H9 (cell line): ENCODE measurements around the gene ANKS3. TPM values are rescaled to one million over a fixed set of nuclear protein-coding genes. Genes with fewer than 3 reads are reported as not detected.

Source experiments
- DNase-seq: peaks from one replicate; pipeline ENCODE4 v3.0.0-alpha.2; 2017
- H2AFZ ChIP-seq: one replicate; pipeline ENCODE4 v1.6.1; 2013; ENCODE audit warnings: mild to moderate bottlenecking, low read length, control low read depth, moderate library complexity
- H2AK5ac ChIP-seq: 2 replicates; pipeline ENCODE4 v1.6.1; 2013; ENCODE audit warnings: low read length, control low read depth, mixed read lengths; ENCODE audit not compliant: insufficient read length
- H2BK120ac ChIP-seq: one replicate; pipeline ENCODE4 v1.6.1; 2013; ENCODE audit warnings: low read depth, mild to moderate bottlenecking, low read length, control low read depth, inconsistent platforms; ENCODE audit not compliant: poor library complexity, severe bottlenecking
- H2BK12ac ChIP-seq: 2 replicates; pipeline ENCODE4 v1.6.1; 2013; ENCODE audit warnings: low read length, control low read depth, mixed read lengths, low read depth; ENCODE audit not compliant: insufficient read length
- H2BK15ac ChIP-seq: 2 replicates; pipeline ENCODE4 v1.6.1; 2013; ENCODE audit warnings: low read depth, low read length, control low read depth
- H2BK20ac ChIP-seq: one replicate; pipeline ENCODE4 v1.6.1; 2013; ENCODE audit warnings: low read depth, mild to moderate bottlenecking, low read length, control low read depth, inconsistent platforms; ENCODE audit not compliant: poor library complexity, severe bottlenecking
- H2BK5ac ChIP-seq: 2 replicates; pipeline ENCODE4 v1.6.1; 2013; ENCODE audit warnings: low read length, control low read depth, mixed read lengths; ENCODE audit not compliant: insufficient read length
- H3K14ac ChIP-seq: 2 replicates; pipeline ENCODE4 v1.6.1; 2013; ENCODE audit warnings: low read length, control low read depth; ENCODE audit not compliant: insufficient read depth
- H3K18ac ChIP-seq: 2 replicates; pipeline ENCODE4 v1.6.1; 2013; ENCODE audit warnings: low read depth, mild to moderate bottlenecking, mixed read lengths, low read length, control low read depth; ENCODE audit not compliant: insufficient read length
- H3K23ac ChIP-seq: 2 replicates; pipeline ENCODE4 v1.6.1; 2013; ENCODE audit warnings: low read length, control low read depth, mixed read lengths, low read depth; ENCODE audit not compliant: insufficient read length
- H3K23me2 ChIP-seq: 2 replicates; pipeline ENCODE4 v1.6.1; 2013; ENCODE audit warnings: low read depth, mild to moderate bottlenecking, mixed read lengths, low read length, control low read depth; ENCODE audit not compliant: insufficient read length, poor library complexity, severe bottlenecking
- H3K27ac ChIP-seq: 2 replicates; pipeline ENCODE4 v1.5.1; 2013; ENCODE audit warnings: low read length, control low read depth, mixed read lengths, low read depth; ENCODE audit not compliant: insufficient read length
- H3K27me3 ChIP-seq: 2 replicates; pipeline ENCODE4 v1.6.1; 2013; ENCODE audit warnings: low read length, control low read depth, inconsistent platforms; ENCODE audit not compliant: insufficient read depth
- H3K4ac ChIP-seq: 2 replicates; pipeline ENCODE4 v1.6.1; 2013; ENCODE audit warnings: low read depth, mild to moderate bottlenecking, control low read depth, inconsistent platforms, low read length, moderate library complexity
- H3K4me1 ChIP-seq: 2 replicates; pipeline ENCODE4 v1.6.1; 2013; ENCODE audit warnings: low read length, control low read depth, inconsistent platforms; ENCODE audit not compliant: insufficient read depth
- H3K4me2 ChIP-seq: 2 replicates; pipeline ENCODE4 v1.6.1; 2013; ENCODE audit warnings: low read length, control low read depth, mixed read lengths; ENCODE audit not compliant: insufficient read length, insufficient read depth
- H3K56ac ChIP-seq: 2 replicates; pipeline ENCODE4 v1.6.1; 2013; ENCODE audit warnings: low read depth, mild to moderate bottlenecking, mixed read lengths, low read length, control low read depth; ENCODE audit not compliant: insufficient read length
- H3K79me1 ChIP-seq: 2 replicates; pipeline ENCODE4 v1.6.1; 2013; ENCODE audit warnings: low read depth, mild to moderate bottlenecking, moderate library complexity, low read length, control low read depth, inconsistent platforms; ENCODE audit not compliant: insufficient read depth, poor library complexity, severe bottlenecking
- H3K79me2 ChIP-seq: 2 replicates; pipeline ENCODE4 v1.6.1; 2013; ENCODE audit warnings: low read length, control low read depth, inconsistent platforms; ENCODE audit not compliant: insufficient read depth
- H3K9ac ChIP-seq: 2 replicates; pipeline ENCODE4 v1.6.1; 2013; ENCODE audit warnings: low read length, control low read depth, mixed read lengths; ENCODE audit not compliant: insufficient read length; ENCODE audit errors: extremely low read depth
- H3K9me3 ChIP-seq: one replicate; pipeline ENCODE4 v1.6.1; 2013; ENCODE audit warnings: low read depth, low read length, inconsistent platforms; ENCODE audit not compliant: control insufficient read depth
- H3T11ph ChIP-seq: one replicate; pipeline ENCODE4 v1.6.1; 2013; ENCODE audit warnings: mild to moderate bottlenecking, low read length, control low read depth, inconsistent platforms
- H4K20me1 ChIP-seq: one replicate; pipeline ENCODE4 v1.6.1; 2013; ENCODE audit not compliant: control insufficient read depth, insufficient read length, insufficient read depth
- H4K5ac ChIP-seq: 2 replicates; pipeline ENCODE4 v1.6.1; 2013; ENCODE audit warnings: low read depth, mild to moderate bottlenecking, mixed read lengths, low read length, control low read depth; ENCODE audit not compliant: insufficient read length
- H4K8ac ChIP-seq: replicated peaks from 2 replicates; pipeline ENCODE4 v1.6.1; 2013; ENCODE audit warnings: low read length, control low read depth, mixed read lengths, low read depth; ENCODE audit not compliant: insufficient read length
- H4K91ac ChIP-seq: 2 replicates; pipeline ENCODE4 v1.6.1; 2013; ENCODE audit warnings: low read depth, mild to moderate bottlenecking, moderate library complexity, mixed read lengths, low read length, control low read depth; ENCODE audit not compliant: insufficient read length
- H3K27ac Mint-ChIP-seq, 3 experiments: 2 replicates in 2 of 3; 3 replicates in 1 of 3; pipeline ENCODE4 v1.8.0; 2020 to 2021; ENCODE audit warnings: mixed read lengths in 3 of 3, mild to moderate bottlenecking in 1 of 3, moderate library complexity in 1 of 3
- H3K27me3 Mint-ChIP-seq: 2 replicates; pipeline ENCODE4 v1.8.0; 2021; ENCODE audit warnings: low read depth, mild to moderate bottlenecking, moderate library complexity, mixed read lengths
- H3K36me3 Mint-ChIP-seq, 3 experiments: 2 replicates in 2 of 3; 3 replicates in 1 of 3; pipeline ENCODE4 v1.8.0; 2020 to 2021; ENCODE audit warnings: low read depth in 3 of 3, mixed read lengths in 3 of 3; ENCODE audit not compliant: insufficient read depth in 1 of 3
- H3K4me1 Mint-ChIP-seq, 2 experiments: 2 replicates each; pipeline ENCODE4 v1.8.0; 2020; ENCODE audit warnings: mixed read lengths in 2 of 2
- H3K4me3 Mint-ChIP-seq, 2 experiments: 2 replicates in 1 of 2; 3 replicates in 1 of 2; pipeline ENCODE4 v1.8.0; 2020 to 2021; ENCODE audit warnings: mild to moderate bottlenecking in 2 of 2, mixed read lengths in 2 of 2, moderate library complexity in 1 of 2
- H3K9me3 Mint-ChIP-seq, 2 experiments: 2 replicates in 1 of 2; 3 replicates in 1 of 2; pipeline ENCODE4 v1.8.0; 2020; ENCODE audit warnings: mild to moderate bottlenecking in 2 of 2, mixed read lengths in 2 of 2, moderate library complexity in 1 of 2
- WGBS: extraction: QIAGEN DNeasy Blood & Tissue Kit; methylation state at CpG from one replicate; pipeline ENCODE4 v1.1.7; 2013; ENCODE audit warnings: missing lambda C conversion rate, low lambda C conversion rate, mixed read lengths; ENCODE audit not compliant: insufficient read length; ENCODE audit errors: extremely low coverage; 5-methylcytosine and 5-hydroxymethylcytosine counted together
- total RNA-seq: library from RNA; stranded (reverse); gene quantifications from 2 replicates; pipeline ENCODE4 v1.2.1, GENCODE V29; 2021
- TF ChIP-seq, protein P1 (sequence below): fragments of 200-600 bp; sonication (generic); conservative IDR thresholded peaks from 3 replicates; pipeline ENCODE4 v1.8.0; 2021; ENCODE audit warnings: antibody characterized with exemption, mild to moderate bottlenecking

The ANKS3 gene
- total RNA-seq, 1 experiment from 2014 or later: 32.0 TPM

GRCh38 chr16:4777339-4778049 lies 43.4 kb upstream of the ANKS3 start:
- no peak overlapping the region for H3K18ac ChIP-seq
- Mint-ChIP-seq H3K27me3 (no peaks in the 10 kb centered on the region; the same call in none of the 2 replicates), H3K36me3 (no peaks in the 10 kb centered on the region), H3K9me3 (no peaks in the 10 kb centered on the region; a peak in 1 of 5 replicates), H3K4me3 (no peak overlapping the region), H3K4me1 (no peaks in the 10 kb centered on the region), H3K27ac (no peak overlapping the region)
- no peak overlapping the region for H2BK15ac ChIP-seq
- no peak overlapping the region for H4K91ac ChIP-seq
- H2BK120ac ChIP-seq: peak overlapping the region; percentile 7
- H3K9me3 ChIP-seq: no peaks in the 10 kb centered on the region
- TF ChIP-seq, protein P1, sequence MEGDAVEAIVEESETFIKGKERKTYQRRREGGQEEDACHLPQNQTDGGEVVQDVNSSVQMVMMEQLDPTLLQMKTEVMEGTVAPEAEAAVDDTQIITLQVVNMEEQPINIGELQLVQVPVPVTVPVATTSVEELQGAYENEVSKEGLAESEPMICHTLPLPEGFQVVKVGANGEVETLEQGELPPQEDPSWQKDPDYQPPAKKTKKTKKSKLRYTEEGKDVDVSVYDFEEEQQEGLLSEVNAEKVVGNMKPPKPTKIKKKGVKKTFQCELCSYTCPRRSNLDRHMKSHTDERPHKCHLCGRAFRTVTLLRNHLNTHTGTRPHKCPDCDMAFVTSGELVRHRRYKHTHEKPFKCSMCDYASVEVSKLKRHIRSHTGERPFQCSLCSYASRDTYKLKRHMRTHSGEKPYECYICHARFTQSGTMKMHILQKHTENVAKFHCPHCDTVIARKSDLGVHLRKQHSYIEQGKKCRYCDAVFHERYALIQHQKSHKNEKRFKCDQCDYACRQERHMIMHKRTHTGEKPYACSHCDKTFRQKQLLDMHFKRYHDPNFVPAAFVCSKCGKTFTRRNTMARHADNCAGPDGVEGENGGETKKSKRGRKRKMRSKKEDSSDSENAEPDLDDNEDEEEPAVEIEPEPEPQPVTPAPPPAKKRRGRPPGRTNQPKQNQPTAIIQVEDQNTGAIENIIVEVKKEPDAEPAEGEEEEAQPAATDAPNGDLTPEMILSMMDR: no peak
- no peak for DNase-seq
- H2AFZ ChIP-seq: no peak overlapping the region
- no peak overlapping the region for H3K27ac ChIP-seq
- no peak overlapping the region for H2BK5ac ChIP-seq
- no peaks in the 10 kb centered on the region for H3K79me2 ChIP-seq
- no peaks in the 10 kb centered on the region for H3K4me1 ChIP-seq
- no peak overlapping the region for H3K4me2 ChIP-seq
- no CpG with 5 or more reads among the region's 17 CpGs for WGBS
- H3K14ac ChIP-seq: no peak overlapping the region
- H3K23me2 ChIP-seq: no peaks in the 10 kb centered on the region
- H2BK12ac ChIP-seq: no peak overlapping the region
- no peaks in the 10 kb centered on the region; the same call in 1 of the 2 replicates for H3K27me3 ChIP-seq
- no peaks in the 10 kb centered on the region for H4K20me1 ChIP-seq
- H2BK20ac ChIP-seq: no peak overlapping the region
- no peak overlapping the region for H4K8ac ChIP-seq
- H4K5ac ChIP-seq: no peak overlapping the region
- no peak overlapping the region for H3K9ac ChIP-seq
- no peaks in the 10 kb centered on the region for H3K79me1 ChIP-seq
- H3K23ac ChIP-seq: no peak overlapping the region
- no peak overlapping the region for H2AK5ac ChIP-seq
- no peak overlapping the region for H3K4ac ChIP-seq
- H3T11ph ChIP-seq: no peak overlapping the region
- no peak overlapping the region for H3K56ac ChIP-seq
